ENCODE data around the gene ULK2. TPM values are rescaled to one million over a fixed set of nuclear protein-coding genes. Genes with fewer than 3 reads are reported as not detected.

The ULK2 gene
- total RNA-seq, 4 donors from 2014 or later: 9.0 to 28.5 (median 12.9) TPM

DNA sequence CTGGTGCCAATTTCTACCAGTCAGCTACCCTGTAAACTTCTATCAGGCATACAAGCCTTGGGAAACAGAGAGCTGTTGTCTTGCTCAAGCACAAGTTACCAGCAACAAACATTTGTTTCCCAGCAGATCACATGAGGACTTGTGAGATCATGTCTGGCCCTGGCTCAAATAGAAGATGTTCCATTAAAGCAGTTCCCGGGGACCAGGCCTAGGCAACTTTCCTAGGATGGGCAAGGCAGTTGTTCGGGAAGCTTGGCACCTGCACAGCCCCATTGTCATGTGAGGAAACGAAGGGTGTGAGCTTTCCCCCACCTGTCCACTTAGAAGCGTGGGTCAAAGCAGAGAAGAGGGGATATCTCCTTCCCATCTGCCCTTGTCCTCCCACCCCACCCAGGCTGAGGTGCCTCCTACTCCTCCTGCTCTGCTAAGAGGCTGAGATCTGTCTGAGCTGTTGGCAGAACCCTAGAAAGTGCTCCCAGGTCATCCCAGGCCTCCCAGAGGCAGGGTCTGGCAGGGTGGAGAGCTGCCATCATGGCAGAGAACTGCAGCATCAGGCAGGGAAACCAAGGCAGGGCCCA is 140.1 kb downstream of the ULK2 start:
- 19% methylated on average over 4 of the region's 4 CpGs; no CpG with 5 or more reads in 1 of the 2 donors for WGBS, 2 donors (ENCODE audit: low coverage in 1 of 2)
- H3K4me3 ChIP-seq: no peak overlapping the region
- peak overlapping the region; percentile 84 to 95 (median 87) for H3K27ac ChIP-seq
- intact Hi-C loops (cut with DNase I; ENCODE audit: low total_unique reads): loop anchor here (5.0 kb wide), 1 partner anchor 80 kb away; the partner anchor contains the start of gene ALDH3A2
- H3K36me3 ChIP-seq: no peaks in the 10 kb centered on the region
- peaks cover 25 to 50% (median 36%) of the 10 kb centered on the region in 4 donors for H3K4me1 ChIP-seq
- peak; percentile 41 for DNase-seq
- no peaks in the 10 kb centered on the region for H3K9me3 ChIP-seq
- in situ Hi-C loops (cut with MboI; ENCODE audit: low pct_ligation_motif_present in 1 of 4, low pct_unique_long_range_greater_than_20kb in 1 of 4, low sequenced_read_pairs in 3 of 4): no loop called here
- TF ChIP-seq POLR2A (IDR thresholded peaks at IDR 0.05): no peak
- TF ChIP-seq, protein P1, sequence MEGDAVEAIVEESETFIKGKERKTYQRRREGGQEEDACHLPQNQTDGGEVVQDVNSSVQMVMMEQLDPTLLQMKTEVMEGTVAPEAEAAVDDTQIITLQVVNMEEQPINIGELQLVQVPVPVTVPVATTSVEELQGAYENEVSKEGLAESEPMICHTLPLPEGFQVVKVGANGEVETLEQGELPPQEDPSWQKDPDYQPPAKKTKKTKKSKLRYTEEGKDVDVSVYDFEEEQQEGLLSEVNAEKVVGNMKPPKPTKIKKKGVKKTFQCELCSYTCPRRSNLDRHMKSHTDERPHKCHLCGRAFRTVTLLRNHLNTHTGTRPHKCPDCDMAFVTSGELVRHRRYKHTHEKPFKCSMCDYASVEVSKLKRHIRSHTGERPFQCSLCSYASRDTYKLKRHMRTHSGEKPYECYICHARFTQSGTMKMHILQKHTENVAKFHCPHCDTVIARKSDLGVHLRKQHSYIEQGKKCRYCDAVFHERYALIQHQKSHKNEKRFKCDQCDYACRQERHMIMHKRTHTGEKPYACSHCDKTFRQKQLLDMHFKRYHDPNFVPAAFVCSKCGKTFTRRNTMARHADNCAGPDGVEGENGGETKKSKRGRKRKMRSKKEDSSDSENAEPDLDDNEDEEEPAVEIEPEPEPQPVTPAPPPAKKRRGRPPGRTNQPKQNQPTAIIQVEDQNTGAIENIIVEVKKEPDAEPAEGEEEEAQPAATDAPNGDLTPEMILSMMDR (IDR thresholded peaks at IDR 0.05): no peak
- peak; percentile 52 to 67 (median 55) for TF ChIP-seq POLR2AphosphoS5 (IDR thresholded peaks at IDR 0.05)
- TF ChIP-seq EP300 (IDR thresholded peaks at IDR 0.05; ENCODE audit: low read depth): peak; percentile 74
- no peaks in the 10 kb centered on the region for H3K27me3 ChIP-seq

DNA sequence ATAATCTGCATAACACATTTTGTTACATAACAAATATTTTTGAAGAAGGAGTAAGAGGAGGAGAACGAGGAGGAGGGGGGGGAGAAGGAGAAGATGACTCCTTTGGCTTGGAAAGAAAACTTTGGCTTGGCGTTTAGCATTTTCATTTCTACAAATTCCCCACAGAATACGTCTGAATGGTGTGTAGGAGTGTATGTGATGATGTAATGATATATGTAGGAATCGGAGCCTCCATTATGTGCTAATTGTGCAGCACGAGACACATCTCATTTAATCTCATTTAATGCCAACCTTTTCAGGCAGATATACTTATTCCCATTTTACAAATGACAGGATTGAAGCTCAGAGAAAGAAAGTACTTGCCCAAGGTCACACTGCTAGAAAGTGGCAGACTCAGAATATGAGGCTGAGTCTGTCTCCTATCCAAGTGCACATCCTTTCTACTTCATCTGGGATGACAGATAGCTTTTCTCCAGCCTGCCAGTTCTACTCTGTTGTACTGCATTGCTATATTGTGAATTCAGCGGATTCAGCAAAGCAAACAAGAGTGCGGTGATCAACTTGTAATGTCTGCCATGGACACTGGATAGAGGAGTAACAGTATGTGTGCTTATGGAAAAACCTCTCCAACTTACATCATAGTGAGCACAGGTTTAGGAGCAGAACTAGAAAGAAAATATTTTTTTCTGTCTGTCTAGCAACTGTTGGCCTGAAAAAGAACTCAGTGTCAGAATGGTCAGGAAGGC is 140.9 kb downstream of the ULK2 start:
- WGBS, 2 donors (ENCODE audit: low coverage in 1 of 2): 80 to 82% methylated on average over 6 to 7 of the region's 7 CpGs
- in situ Hi-C loops (cut with MboI; ENCODE audit: low pct_ligation_motif_present in 1 of 4, low pct_unique_long_range_greater_than_20kb in 1 of 4, low sequenced_read_pairs in 3 of 4) (no loop called here), intact Hi-C loops (cut with DNase I; ENCODE audit: low total_unique reads) (loop anchor here (5.0 kb wide), 1 partner anchor 80 kb away; the partner anchor contains the start of gene ALDH3A2)
- Histone ChIP-seq H3K36me3 (no peaks in the 10 kb centered on the region), H3K9me3 (no peaks in the 10 kb centered on the region), H3K27ac (peak overlapping the region; percentile 84 to 95 (median 87)), H3K4me3 (no peak overlapping the region), H3K27me3 (no peaks in the 10 kb centered on the region), H3K4me1 (peaks cover 25 to 50% (median 36%) of the 10 kb centered on the region in 4 donors)
- DNase-seq: no peak
- no peak for TF ChIP-seq POLR2A (IDR thresholded peaks at IDR 0.05)
- no peak for TF ChIP-seq EP300 (IDR thresholded peaks at IDR 0.05; ENCODE audit: low read depth)
- TF ChIP-seq, protein P1 (IDR thresholded peaks at IDR 0.05): no peak
- TF ChIP-seq POLR2AphosphoS5 (IDR thresholded peaks at IDR 0.05): no peak

GRCh38 chr17:19725486-19725885 is 142.2 kb downstream of the ULK2 start:
- Histone ChIP-seq H3K36me3 (no peaks in the 10 kb centered on the region), H3K27me3 (no peaks in the 10 kb centered on the region), H3K27ac (peak overlapping the region in 3 of 4 donors; percentile 64 to 86 (median 77)), H3K9me3 (no peaks in the 10 kb centered on the region), H3K4me1 (peaks cover 25 to 59% (median 43%) of the 10 kb centered on the region in 4 donors), H3K4me3 (no peak overlapping the region)
- TF ChIP-seq POLR2A (IDR thresholded peaks at IDR 0.05) (no peak), POLR2AphosphoS5 (IDR thresholded peaks at IDR 0.05) (no peak), EP300 (IDR thresholded peaks at IDR 0.05; ENCODE audit: low read depth) (no peak)
- TF ChIP-seq, protein P1 (IDR thresholded peaks at IDR 0.05): no peak
- intact Hi-C loops (cut with DNase I; ENCODE audit: low total_unique reads): loop anchor here (5.0 kb wide), 1 partner anchor 78 kb away; the partner anchor contains the start of gene ALDH3A2
- 93 to 95% methylated on average over 5 of the region's 5 CpGs for WGBS, 2 donors (ENCODE audit: low coverage in 1 of 2)
- in situ Hi-C loops (cut with MboI; ENCODE audit: low pct_ligation_motif_present in 1 of 4, low pct_unique_long_range_greater_than_20kb in 1 of 4, low sequenced_read_pairs in 3 of 4): no loop called here
- no peak for DNase-seq
